NT2/D1 (cell line): ENCODE data around the gene OPCML.

Source experiments
- DNase-seq: peaks from one replicate; pipeline ENCODE4 v3.0.0-alpha.2; 2011; ENCODE audit warnings: low read depth, low spot score
- H3K27me3 ChIP-seq: 2 replicates; pipeline ENCODE4 v1.6.0; 2011; ENCODE audit warnings: mild to moderate bottlenecking; ENCODE audit not compliant: insufficient read length, insufficient read depth
- H3K36me3 ChIP-seq: 2 replicates; pipeline ENCODE4 v1.6.1; 2011; ENCODE audit warnings: mild to moderate bottlenecking, low read length, mixed read lengths; ENCODE audit not compliant: insufficient read depth, insufficient read length
- H3K4me1 ChIP-seq: 2 replicates; pipeline ENCODE4 v1.5.1; 2011; ENCODE audit not compliant: insufficient read depth, insufficient read length
- H3K4me3 ChIP-seq: 2 replicates; pipeline ENCODE4 v1.5.1; 2011; ENCODE audit warnings: low read depth; ENCODE audit not compliant: insufficient read length
- H3K9ac ChIP-seq: 2 replicates; pipeline ENCODE4 v1.6.0; 2011; ENCODE audit warnings: low read depth; ENCODE audit not compliant: insufficient read length
- H3K9me3 ChIP-seq: 2 replicates; pipeline ENCODE4 v1.5.1; 2011; ENCODE audit warnings: mild to moderate bottlenecking, low read length; ENCODE audit not compliant: insufficient read depth
- SUZ12 ChIP-seq: IDR thresholded peaks from 2 replicates; pipeline ENCODE4 v1.6.1; 2011; ENCODE audit not compliant: insufficient read length, insufficient read depth; ENCODE audit errors: extremely low read depth
- YY1 ChIP-seq: IDR thresholded peaks from 2 replicates; pipeline ENCODE4 v1.6.1; 2011; ENCODE audit not compliant: insufficient read length, insufficient read depth
- ZNF274 ChIP-seq: IDR thresholded peaks from 2 replicates; pipeline ENCODE4 v1.6.1; 2011; ENCODE audit warnings: mild to moderate bottlenecking, low read depth, low read length

OPCML gene

GRCh38 chr11:133269267-133269666 is 263.0 kb downstream of the OPCML start:
- Histone ChIP-seq H3K9me3 (no peaks in the 10 kb centered on the region), H3K9ac (no peak overlapping the region)
- TF ChIP-seq YY1 (no peak), ZNF274 (no peak), SUZ12 (no peak)

DNA sequence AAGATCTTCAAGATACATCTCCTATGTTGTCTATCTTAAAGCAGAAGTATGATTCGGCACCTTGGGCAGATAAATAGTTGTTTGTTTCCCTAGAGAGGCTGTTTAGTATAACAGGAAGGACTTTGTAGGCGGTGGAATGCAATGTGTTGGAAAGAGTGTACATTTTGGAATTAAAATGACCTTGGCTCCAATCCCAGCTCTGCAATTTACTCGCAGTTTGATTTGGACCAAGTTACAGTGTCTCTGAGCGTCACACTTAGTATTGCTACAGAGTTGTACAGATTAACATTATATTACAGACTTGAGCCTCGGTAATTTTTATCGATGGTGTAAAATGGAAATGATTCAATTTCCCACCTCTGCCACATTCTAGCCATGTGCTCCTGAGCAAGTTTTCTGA is 265.3 kb downstream of the OPCML start:
- H3K9ac ChIP-seq = no peak overlapping the region
- no peaks in the 10 kb centered on the region for H3K36me3 ChIP-seq
- DNase-seq = no peak
- TF ChIP-seq ZNF274 = no peak
- no peak for TF ChIP-seq SUZ12
- TF ChIP-seq YY1 = no peak
- H3K4me3 ChIP-seq = no peak overlapping the region
- H3K9me3 ChIP-seq = no peaks in the 10 kb centered on the region
- H3K4me1 ChIP-seq = no peaks in the 10 kb centered on the region
- H3K27me3 ChIP-seq = no peaks in the 10 kb centered on the region

More at GRCh38 chr11:133269267-133269666, 263.0 kb downstream of the OPCML start:
- no peaks in the 10 kb centered on the region for H3K36me3 ChIP-seq
- H3K4me1 ChIP-seq = no peaks in the 10 kb centered on the region
- no peak for DNase-seq
- no peaks in the 10 kb centered on the region for H3K27me3 ChIP-seq
- H3K4me3 ChIP-seq = no peak overlapping the region

DNA sequence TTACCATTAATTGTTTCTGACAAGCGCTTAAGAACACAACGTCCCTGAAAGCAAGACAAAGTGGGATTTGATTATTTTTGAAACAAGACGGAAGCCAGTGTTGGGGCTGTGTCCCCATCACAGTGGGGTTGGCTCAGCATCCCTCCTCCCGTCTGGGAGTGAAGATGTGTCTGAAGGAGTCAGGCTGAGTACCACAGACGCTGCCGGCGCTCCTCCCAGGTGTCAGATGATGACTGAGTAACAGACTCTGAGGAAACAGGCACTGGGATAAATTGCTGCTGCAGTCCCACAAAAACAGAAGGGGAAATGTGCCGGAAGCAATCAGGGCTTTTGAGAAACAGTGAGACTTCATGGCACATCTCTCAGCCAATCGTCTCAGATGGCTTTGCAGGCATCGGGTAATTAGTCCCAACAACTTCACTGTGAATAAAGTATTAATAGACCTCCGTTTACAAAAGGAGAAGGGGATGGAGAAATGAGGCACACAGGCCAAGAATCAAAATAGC is 266.7 kb downstream of the OPCML start:
- Histone ChIP-seq H3K4me1 (no peaks in the 10 kb centered on the region), H3K9ac (no peak overlapping the region), H3K27me3 (no peaks in the 10 kb centered on the region), H3K9me3 (no peaks in the 10 kb centered on the region), H3K36me3 (no peaks in the 10 kb centered on the region), H3K4me3 (no peak overlapping the region)
- TF ChIP-seq ZNF274 (no peak), SUZ12 (no peak), YY1 (no peak)
- no peak for DNase-seq

DNA sequence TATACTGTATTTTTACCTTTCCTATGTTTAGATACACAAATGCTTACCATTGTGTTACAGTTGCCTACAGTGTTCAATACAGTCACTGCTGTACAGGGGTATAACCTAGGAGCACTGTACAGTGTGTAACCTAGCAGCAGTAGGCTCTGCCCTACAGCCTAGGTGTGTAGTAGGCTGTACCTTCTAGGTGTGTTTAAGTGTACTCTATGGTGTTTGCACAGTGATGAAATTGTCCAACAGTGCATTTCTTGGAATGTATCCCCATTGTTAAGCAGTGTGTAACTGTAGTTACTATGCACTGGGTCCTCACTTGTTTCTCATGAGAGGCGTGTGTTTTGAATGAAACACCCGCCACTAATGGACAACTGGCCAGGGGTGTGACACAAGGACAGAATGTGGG is 269.0 kb downstream of the OPCML start:
- no peaks in the 10 kb centered on the region for H3K9me3 ChIP-seq

DNA sequence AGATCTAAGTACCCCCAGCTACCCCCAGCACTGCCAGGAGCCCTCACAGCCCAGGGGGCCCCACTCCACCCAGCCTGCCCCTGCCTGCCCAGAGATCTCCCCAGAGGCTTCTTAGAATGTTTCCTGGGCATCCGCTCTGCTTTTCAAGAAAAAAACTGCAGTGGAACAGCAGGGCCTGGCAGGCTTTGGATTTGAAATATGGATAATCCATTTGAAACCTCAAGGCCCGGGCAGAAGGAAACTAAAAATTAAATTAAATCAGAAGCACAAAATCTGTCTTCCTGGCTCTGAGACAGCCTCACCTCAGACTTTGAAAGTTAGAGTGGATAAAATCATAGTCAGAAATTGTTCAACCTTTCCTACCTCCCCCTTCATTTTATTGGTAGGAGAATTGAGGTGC is 273.6 kb downstream of the OPCML start:
- no peak for DNase-seq
- no peaks in the 10 kb centered on the region for H3K9me3 ChIP-seq
- H3K36me3 ChIP-seq = no peaks in the 10 kb centered on the region
- H3K4me3 ChIP-seq = no peak overlapping the region
- H3K9ac ChIP-seq = no peak overlapping the region
- no peaks in the 10 kb centered on the region for H3K4me1 ChIP-seq
- H3K27me3 ChIP-seq = no peaks in the 10 kb centered on the region
- TF ChIP-seq ZNF274 = no peak
- no peak for TF ChIP-seq YY1
- no peak for TF ChIP-seq SUZ12

More for the DNA sequence above, 269.0 kb downstream of the OPCML start:
- TF ChIP-seq SUZ12 (no peak), ZNF274 (no peak), YY1 (no peak)
- Histone ChIP-seq H3K36me3 (no peaks in the 10 kb centered on the region), H3K27me3 (no peaks in the 10 kb centered on the region), H3K4me3 (no peak overlapping the region), H3K4me1 (no peaks in the 10 kb centered on the region), H3K9ac (no peak overlapping the region)
- no peak for DNase-seq

- no peaks in the 10 kb centered on the region for H3K27me3 ChIP-seq
- H3K9ac ChIP-seq = no peak overlapping the region
- no peak overlapping the region for H3K4me3 ChIP-seq
- no peak for DNase-seq
- H3K4me1 ChIP-seq = no peaks in the 10 kb centered on the region
- H3K9me3 ChIP-seq = no peaks in the 10 kb centered on the region
- no peaks in the 10 kb centered on the region for H3K36me3 ChIP-seq
- TF ChIP-seq SUZ12 (no peak), YY1 (no peak)
These were observed 277.7 kb downstream of the OPCML start for GRCh38 chr11:133254601-133255000.

DNA sequence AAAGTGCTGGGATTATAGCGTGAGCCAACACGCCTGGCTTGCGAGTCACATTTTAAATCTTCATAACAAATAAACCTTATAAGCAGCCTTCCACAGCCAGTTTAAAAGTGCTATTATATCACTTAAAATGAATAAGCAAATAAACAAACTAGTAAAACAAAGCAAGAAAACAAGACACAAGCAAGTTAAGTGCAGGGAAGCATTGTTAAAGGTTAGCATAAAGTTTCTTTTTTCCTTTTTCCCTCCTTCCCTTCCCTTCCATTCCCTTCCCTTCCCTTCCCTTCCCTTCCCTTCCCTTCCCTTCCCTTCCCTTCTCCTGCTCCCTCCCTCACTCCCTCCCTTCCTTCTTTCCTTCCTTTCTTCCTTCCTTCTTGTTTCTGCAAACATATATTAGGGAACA is 278.7 kb downstream of the OPCML start:
- H3K4me1 ChIP-seq = no peaks in the 10 kb centered on the region
- no peaks in the 10 kb centered on the region for H3K27me3 ChIP-seq
- H3K9me3 ChIP-seq = no peaks in the 10 kb centered on the region
- no peak overlapping the region for H3K9ac ChIP-seq
- no peak for DNase-seq
- TF ChIP-seq ZNF274 = no peak
- TF ChIP-seq SUZ12 = no peak
- TF ChIP-seq YY1 = no peak
- H3K36me3 ChIP-seq = no peaks in the 10 kb centered on the region
- no peak overlapping the region for H3K4me3 ChIP-seq
